Smooth muscle cell (in vitro differentiated cells): ENCODE results near the gene PIP5K1C. TPM values are rescaled to one million over a fixed set of nuclear protein-coding genes. Genes with fewer than 3 reads are reported as not detected.

Experiments
- DNase-seq: peaks from one replicate; lab custom pipeline; 2025; ENCODE audit not compliant: unreplicated experiment; lab: John Stamatoyannopoulos, UW
- H2AFZ ChIP-seq: fragments of 200-600 bp; sonication (generic); 2 replicates; pipeline ENCODE4 v1.6.0; 2016; ENCODE audit warnings: antibody characterized with exemption, low read depth, mild to moderate bottlenecking
- H3F3A ChIP-seq: fragments of 200-600 bp; sonication (generic); 2 replicates; pipeline ENCODE4 v1.6.0; 2017; ENCODE audit warnings: antibody characterized with exemption, low read depth
- H3K27ac ChIP-seq: fragments of 200-600 bp; sonication (generic); 2 replicates; pipeline ENCODE4 v1.5.1; 2016; ENCODE audit warnings: low read depth, mild to moderate bottlenecking
- H3K27me3 ChIP-seq: fragments of 200-600 bp; sonication (generic); 2 replicates; pipeline ENCODE4 v1.6.1; 2016; ENCODE audit warnings: low read depth, mild to moderate bottlenecking
- H3K36me3 ChIP-seq: fragments of 200-600 bp; sonication (generic); 2 replicates; pipeline ENCODE4 v1.5.1; 2016; ENCODE audit warnings: low read depth
- H3K4me1 ChIP-seq: fragments of 200-600 bp; sonication (generic); 2 replicates; pipeline ENCODE4 v1.5.1; 2016; ENCODE audit warnings: low read depth
- H3K4me2 ChIP-seq: fragments of 200-600 bp; sonication (generic); 2 replicates; pipeline ENCODE4 v1.6.0; 2016; ENCODE audit warnings: mild to moderate bottlenecking
- H3K4me3 ChIP-seq: fragments of 200-600 bp; sonication (generic); 2 replicates; pipeline ENCODE4 v1.5.1; 2016; ENCODE audit warnings: mild to moderate bottlenecking
- H3K79me2 ChIP-seq: fragments of 200-600 bp; sonication (generic); 2 replicates; pipeline ENCODE4 v1.6.0; 2016; ENCODE audit warnings: low read depth, mild to moderate bottlenecking
- H3K9ac ChIP-seq: fragments of 200-600 bp; sonication (generic); 2 replicates; pipeline ENCODE4 v1.6.0; 2016; ENCODE audit warnings: low read depth
- H3K9me3 ChIP-seq: fragments of 200-600 bp; sonication (generic); replicated peaks from 2 replicates; pipeline ENCODE4 v1.5.1; 2016; ENCODE audit warnings: low read depth
- H4K20me1 ChIP-seq: fragments of 200-600 bp; sonication (generic); 2 replicates; pipeline ENCODE4 v1.6.0; 2016; ENCODE audit warnings: low read depth
- CTCF ChIP-seq: fragments of 200-600 bp; sonication (generic); IDR thresholded peaks from 2 replicates; pipeline ENCODE4 v1.5.1; 2017; ENCODE audit warnings: borderline replicate concordance, mild to moderate bottlenecking, antibody characterized with exemption; ENCODE audit not compliant: insufficient read depth, poor library complexity, severe bottlenecking
- WGBS: methylation state at CpG from one replicate; pipeline ENCODE4 v1.1.7; 2016; ENCODE audit warnings: low lambda C conversion rate; 5-methylcytosine and 5-hydroxymethylcytosine counted together
- polyA plus RNA-seq: library from polyadenylated mRNA; unstranded; fragments of >200 nt; fragmentation: Nextera tagmentation; extraction: Ambion mirVana; gene quantifications from 2 replicates; pipeline ENCODE4 v1.2.1, GENCODE V29; 2016
- total RNA-seq: library from RNA; depleted of rRNA; stranded (reverse); fragments of >200 nt; gene quantifications from 2 replicates; pipeline ENCODE4 v1.2.3, GENCODE V29; 2014

The PIP5K1C gene
- total and polyA plus RNA-seq, 2 experiments from 2014 or later: 13.2 to 27.2 TPM

GRCh38 chr19:3691726-3692125 lies 8.5 kb downstream of the PIP5K1C start:
- Histone ChIP-seq H3K4me1 (peaks cover 10% of the 10 kb centered on the region), H3F3A (no peaks in the 10 kb centered on the region), H3K9ac (no peak overlapping the region), H3K79me2 (peaks cover 90% of the 10 kb centered on the region), H4K20me1 (peaks cover 99% of the 10 kb centered on the region), H3K9me3 (no peaks in the 10 kb centered on the region), H3K4me3 (no peak overlapping the region), H3K36me3 (no peaks in the 10 kb centered on the region), H3K27ac (no peak overlapping the region), H2AFZ (no peak overlapping the region), H3K4me2 (no peak overlapping the region), H3K27me3 (no peaks in the 10 kb centered on the region)
- TF ChIP-seq CTCF: no peak
- 94% methylated on average over 17 of the region's 18 CpGs for WGBS
- no peak for DNase-seq

- Histone ChIP-seq H4K20me1 (peaks cover 98% of the 10 kb centered on the region), H3F3A (no peaks in the 10 kb centered on the region), H3K79me2 (peaks cover 90% of the 10 kb centered on the region), H3K36me3 (no peaks in the 10 kb centered on the region), H3K4me1 (peaks cover 10% of the 10 kb centered on the region), H3K27me3 (no peaks in the 10 kb centered on the region), H3K27ac (no peak overlapping the region), H3K9me3 (no peaks in the 10 kb centered on the region), H3K4me3 (no peak overlapping the region), H3K4me2 (no peak overlapping the region), H3K9ac (no peak overlapping the region), H2AFZ (no peak overlapping the region)
- TF ChIP-seq CTCF: no peak
- DNase-seq: no peak
- 92% methylated on average over 16 of the region's 16 CpGs for WGBS
Observed at GRCh38 chr19:3691372-3691716, 8.9 kb downstream of the PIP5K1C start.

- Histone ChIP-seq H3K79me2 (peaks cover 88% of the 10 kb centered on the region), H2AFZ (no peak overlapping the region), H3K36me3 (no peaks in the 10 kb centered on the region), H3K4me1 (peaks cover 10% of the 10 kb centered on the region), H3K4me3 (no peak overlapping the region), H3K27me3 (no peaks in the 10 kb centered on the region), H3K9me3 (no peaks in the 10 kb centered on the region), H3K9ac (no peak overlapping the region), H3F3A (no peaks in the 10 kb centered on the region), H3K4me2 (no peak overlapping the region), H4K20me1 (peaks cover 98% of the 10 kb centered on the region), H3K27ac (no peak overlapping the region)
- 95% methylated on average over 31 of the region's 31 CpGs for WGBS
- TF ChIP-seq CTCF: no peak
- no peak for DNase-seq
Observed at GRCh38 chr19:3690551-3691371, 9.5 kb downstream of the PIP5K1C start.
